ENCODE results near the gene CCND3.
A peak's percentile ranks its signal among the peaks of the same experiment; 100 is the strongest.
"Not testable (repeated sequence)": the region's sequence is repeated elsewhere in the genome, so short reads cannot be mapped to it uniquely, and the experiment has no call there.

CCND3 gene

DNA sequence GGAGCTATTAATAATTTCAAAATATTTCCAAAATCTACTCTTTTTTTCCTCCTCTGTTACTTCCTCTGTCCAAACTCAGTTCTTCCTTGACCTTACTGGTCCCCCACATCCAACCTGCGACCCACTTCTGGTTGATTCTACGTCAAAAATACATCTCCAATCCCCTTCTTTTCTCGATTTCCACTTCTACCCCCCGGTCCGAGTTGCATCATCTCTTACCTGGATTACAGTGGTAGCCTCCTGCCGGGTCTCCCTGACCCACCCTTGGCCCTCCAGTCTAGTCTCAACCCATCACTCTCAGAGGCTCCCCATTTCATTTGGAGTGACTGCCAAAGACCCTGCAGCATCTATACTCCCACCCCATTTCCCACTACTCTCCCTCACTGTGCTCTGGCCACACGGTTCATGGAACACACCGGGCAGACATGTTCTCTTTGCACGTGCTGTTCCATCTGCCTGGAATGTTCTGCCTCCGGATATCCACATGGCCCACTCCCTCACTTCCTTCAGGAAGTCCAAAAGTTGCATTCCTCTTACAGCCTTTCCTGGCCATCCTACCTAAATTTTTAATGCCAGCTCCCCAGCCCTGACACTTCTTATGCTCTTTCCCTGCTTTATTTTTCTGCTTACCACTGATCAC, 6.1 kb upstream of the CCND3 start:
- DNase-seq: no peak

DNA sequence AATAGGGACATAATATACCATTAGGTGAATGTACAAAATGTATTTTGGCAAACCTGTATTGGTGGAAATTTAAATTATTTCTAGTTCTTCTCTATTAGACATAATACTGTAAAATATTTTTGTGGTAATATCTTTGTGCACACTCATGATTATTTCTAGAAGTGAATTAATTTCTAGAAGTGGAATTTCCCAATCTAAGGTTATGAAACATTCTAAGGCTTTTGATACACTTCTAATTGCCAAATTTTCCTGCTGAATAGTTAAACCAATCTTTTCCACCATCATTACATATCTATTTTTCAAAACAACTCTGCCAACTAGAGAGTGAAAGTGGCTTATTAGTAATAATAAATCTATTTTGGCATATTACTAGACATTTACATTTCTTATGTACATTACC, 1.8 kb upstream of the CCND3 start:
- DNase-seq: no peak

DNA sequence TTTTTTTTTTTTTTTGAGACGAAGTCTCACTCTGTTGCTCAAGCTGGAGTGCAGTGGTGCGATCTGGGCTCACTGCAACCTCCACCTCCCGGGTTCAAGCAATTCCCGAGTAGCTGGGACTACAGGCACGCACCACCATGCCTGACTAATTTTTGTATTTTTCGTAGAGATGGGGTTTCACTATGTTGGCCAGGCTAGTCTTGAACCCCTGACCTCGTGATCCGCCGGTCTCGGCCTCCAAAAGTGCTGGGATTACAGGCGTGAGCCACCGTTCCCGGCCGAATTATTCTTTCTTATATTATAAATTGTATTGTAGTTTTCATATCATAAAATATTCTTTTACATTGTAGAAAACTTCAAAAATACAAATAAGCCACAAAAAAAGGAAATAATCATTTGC, 1.3 kb upstream of the CCND3 start:
- not testable (repeated sequence) for DNase-seq

DNA sequence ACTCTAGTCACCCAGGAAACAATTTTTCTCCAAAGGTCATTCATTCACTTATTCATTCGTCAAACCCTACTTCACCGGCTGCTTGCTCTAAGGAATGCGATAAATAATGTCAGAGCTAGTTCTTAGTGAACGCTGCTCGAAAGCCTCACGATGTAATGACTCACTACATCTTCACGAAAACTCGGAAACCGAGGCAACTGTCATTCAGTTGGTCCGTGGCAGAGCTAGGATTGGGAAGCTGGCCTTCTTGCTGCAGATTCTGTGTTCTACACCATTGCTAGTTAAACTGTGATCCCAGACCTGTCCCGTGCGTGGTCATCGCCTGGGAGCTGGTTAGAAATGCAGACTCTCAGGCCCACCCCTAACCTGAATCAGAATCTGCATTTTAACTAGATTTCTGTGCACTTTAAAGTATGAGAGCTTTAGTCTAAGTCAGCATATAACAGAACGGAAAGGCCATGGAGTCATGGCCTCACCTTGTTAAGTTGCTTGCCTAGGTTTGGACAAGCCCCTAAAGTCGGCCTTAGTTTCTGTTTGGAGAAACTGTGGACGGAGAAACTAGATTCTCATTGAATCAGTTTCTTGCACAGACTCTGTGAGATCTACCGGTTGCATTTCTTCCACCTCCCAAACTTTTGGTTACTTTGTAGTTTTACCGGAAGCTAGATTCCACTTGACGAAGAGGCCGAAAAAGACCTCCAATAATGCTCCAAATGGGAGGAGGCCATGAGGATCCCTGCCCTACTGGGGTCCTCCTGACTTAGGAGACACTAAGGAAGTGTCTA, 651 bp upstream of the CCND3 start:
- peak; percentile 40 for DNase-seq

DNA sequence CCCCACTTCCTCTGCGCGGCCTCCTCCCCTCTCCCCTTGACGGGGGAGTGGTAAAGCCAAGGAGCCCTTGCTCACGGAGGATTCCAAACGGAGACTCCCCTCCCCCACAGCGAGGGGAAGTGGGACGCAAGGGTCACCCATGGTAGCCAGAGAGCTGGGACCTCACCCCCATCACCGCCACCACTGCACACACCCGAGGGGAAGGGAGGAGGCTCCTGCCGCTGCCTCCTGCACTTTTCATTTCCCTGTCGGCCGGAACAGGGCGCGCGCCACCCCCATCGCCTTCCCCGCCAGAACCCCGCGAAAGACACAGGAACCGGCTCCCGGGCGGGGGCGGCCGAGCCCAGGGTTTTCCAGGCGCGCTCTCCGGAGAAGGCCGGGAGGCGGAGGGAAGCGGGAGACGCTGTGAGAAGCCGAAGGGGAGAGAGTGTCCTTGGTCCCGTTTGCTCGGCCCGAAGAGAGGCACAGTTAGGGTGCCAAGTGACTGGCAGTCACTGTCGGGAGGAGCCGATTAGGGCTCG, 789 bp downstream of the CCND3 start:
- peak; percentile 42 for DNase-seq

DNA sequence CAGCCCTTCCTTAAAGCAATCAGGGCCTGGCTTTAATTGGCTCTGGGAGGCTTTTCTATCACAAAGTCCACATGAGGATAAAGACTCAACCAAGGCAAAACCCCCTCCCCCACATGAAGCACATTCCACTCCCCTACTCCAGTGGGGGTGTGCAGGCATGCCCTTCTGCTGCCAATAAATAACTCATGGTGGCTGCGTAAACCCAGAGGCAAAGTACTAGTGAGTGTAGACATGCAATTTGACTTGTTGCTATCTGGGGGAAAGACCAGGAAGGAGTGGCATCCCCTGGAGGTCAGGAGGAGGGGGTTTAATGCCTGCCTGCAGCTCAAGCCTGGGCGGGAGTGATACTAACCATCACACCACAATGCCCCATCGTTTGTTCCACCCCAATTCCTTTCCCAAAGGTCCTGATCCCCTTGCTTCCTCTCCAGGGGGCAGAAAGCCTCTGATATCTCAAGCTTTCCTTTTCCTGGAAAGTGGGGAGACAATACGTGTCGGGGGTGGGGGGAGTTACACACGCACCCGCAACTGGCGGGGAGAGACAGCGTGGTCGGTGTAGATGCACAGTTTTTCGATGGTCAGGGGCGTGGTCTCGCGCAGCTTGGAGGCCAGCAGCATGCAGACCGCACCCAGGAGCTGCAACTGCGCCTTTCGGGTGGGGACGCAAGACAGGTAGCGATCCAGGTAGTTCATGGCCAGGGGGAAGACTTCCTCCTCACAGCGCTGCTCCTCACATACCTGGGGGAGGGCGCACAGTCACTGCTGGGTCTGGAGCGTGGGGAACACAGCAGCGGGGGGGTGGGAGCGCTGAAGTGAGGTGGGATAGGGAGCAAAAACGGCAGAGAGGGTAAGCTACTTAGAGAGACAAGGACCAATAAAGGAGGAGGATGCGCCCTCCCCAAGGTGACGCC, 1.5 kb downstream of the CCND3 start:
- DNase-seq: no peak

DNA sequence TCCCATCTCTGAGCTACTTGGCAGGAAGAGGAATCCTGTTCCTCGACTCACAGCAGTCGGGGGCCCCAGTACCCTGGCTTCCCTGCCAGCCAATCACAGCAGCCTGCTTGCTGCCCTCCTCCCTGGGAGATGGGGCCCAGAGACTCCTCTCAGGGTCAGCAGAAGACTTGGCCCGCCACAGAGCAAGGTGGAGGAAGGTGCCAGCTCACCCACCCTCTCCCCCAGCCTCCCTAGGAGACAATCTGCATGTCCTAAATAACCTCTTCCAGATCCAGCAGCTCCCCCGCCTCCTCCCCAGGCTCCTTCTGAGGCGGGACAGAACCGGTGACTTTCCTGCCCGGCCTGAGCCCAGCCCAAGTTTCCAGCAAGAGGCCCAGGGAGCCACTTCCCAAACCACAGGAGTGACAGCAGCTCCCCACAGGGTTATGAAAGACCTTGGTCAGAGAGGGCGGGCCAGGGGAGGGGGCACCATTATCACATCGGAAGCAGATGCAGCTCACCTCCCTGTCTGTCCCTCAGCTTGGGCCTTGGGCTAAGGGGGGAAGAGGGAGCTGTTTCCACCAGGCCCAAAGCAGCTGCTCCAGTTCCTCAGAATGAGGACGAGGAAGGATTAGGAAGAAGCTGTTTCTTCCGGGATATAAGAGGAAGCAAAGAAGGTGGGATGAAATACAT, 2.3 kb downstream of the CCND3 start:
- DNase-seq: no peak

DNA sequence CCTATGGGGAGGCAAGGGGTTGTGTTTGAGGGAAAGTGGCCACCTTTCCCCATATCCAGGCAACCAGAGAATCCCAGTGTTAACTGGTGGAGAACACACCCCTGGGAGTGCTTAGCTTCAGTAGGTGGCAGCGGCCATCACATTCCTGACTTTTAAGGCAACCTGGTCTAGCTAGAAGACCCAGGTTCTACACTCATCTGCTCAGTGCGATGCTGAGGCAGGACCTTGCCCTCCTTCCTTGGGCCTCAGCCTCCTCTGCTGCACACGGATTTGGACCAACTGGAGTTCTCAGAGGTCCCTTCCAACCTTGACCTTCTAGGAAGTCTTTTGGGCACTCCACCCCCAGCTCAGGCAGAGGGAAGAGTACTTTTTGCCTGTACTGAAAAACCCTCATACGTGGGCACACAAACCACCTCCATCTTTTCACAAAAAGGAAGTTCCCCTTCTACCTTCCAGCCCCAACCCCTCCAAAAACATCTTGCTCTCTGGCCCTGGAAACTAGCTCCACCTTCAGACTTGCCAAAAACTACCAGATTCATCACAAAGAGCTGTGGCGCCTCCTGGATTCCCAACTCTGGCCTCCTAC, 2.9 kb downstream of the CCND3 start:
- no peak for DNase-seq

DNA sequence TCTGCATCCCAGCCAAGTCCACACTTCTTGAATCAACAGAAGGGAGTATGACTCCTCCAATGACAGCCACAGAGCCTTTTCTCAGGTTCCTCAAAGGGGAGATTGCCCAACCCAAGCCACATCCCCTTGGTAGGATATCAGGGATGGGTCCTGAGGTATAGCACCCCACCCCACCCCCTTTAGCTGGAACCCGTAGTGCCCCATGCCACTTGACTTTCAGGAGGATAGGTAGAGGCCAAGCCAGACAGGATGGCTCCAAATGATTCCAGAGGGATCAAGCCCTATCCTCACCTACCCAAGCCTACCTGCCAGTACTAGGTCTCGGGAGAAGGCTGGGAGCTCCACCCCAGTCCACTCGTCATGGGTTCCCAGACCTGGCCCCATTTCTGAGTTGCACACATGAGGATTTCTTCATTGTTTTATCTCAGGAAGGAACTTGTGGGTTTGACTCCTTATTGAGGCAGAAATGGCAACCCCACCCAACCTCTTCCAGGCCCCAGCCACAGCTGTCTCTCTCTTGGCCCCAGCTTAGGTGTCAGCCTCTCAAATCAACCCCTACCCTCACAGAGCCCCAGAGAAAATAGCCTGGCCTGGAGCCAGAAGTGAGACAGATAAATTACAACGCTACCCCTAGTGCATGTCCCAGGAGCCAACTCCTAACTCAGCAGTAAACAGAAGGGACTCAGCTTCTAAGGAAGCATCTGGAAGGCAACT, 3.6 kb downstream of the CCND3 start:
- peak; percentile 79 for DNase-seq

DNA sequence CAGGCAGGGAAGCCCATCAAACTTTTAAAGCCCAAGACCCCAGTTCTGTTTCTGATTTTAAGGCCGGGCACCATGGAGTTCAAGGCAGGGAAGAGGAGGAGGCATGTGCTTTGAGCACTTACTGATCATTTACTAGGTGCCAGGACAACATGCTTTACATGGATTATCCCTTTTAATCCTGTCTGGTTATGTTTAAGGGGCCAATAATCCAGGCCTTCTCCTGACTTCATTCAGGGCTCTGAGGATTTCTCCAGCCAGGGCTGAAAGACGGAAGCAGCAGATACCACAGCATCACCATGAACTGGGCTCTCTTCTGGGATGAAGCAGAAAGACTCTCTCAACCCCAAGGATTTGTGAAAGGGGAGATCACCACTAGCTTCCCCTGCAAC, 4.1 kb downstream of the CCND3 start:
- no peak for DNase-seq

DNA sequence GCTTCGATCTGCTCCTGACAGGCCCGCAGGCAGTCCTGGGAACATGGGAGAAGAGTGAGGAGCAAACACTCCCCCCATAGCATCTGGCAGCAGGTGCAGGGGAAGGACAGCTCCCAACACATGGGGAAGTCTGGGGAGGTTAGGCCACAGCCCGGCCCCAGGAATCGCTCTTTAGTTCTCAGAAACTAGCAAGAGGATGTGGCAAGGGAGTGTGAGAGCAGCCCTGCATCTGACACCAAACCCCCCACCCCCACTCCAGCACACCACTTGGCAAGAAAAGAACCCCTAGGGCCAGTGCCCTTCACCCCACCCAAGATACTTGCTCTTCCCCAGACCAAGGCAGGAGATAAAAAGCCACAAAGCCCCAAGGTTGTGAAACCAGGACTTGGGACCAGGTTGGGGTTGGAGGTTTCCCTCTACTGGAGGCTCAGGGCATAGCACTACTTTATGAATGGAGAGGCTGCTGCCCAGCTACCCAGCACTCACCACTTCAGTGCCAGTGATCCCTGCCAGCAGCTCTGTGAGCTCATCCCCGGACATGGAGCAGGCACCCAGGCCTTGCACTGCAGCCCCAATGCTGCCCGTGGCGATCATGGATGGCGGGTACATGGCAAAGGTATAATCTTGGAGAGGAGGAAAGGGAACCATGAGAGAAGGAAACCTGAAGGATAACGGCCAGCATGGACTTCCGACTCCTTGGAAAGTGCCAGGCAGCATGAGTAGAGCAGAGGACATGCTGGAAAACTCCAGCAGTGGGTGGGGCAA, 5.4 kb downstream of the CCND3 start:
- DNase-seq: peak; percentile 89

DNA sequence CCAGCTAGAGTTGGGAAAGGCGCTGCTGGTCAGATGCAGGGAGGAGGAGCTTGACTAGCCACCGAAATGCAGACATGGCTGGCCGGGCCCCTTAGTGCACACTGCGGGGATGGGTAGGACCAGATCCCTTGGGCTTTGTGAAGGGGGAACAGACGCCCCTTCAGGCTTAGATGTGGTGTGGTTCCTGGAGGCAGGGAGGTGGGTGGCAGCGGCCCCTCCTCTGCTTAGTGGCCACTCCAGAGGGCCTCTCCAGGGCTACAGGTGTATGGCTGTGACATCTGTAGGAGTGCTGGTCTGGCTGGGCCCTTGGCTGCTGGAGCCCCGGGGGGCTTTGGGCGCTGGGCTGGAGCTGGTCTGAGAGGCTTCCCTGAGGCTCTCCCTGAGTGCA, 5.9 kb downstream of the CCND3 start:
- DNase-seq: no peak

DNA sequence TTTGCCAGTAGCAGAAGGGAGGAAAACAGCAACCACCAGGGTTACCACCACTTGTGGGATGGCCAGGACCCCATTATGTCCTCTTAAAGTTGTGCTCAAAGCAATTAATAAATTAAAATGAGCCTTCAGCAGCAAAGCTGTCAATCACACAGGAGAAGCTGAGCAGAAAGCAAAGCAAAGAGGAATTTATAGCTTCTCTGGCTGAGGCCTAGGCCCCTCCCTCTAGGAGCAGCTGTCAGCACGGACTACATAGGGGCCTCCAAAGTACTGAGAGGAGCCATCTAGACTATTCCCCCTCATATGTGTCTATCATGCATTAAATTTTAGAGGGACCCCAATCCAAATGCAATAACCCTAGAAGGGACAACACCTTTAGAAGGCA, 6.4 kb downstream of the CCND3 start:
- no peak for DNase-seq

DNA sequence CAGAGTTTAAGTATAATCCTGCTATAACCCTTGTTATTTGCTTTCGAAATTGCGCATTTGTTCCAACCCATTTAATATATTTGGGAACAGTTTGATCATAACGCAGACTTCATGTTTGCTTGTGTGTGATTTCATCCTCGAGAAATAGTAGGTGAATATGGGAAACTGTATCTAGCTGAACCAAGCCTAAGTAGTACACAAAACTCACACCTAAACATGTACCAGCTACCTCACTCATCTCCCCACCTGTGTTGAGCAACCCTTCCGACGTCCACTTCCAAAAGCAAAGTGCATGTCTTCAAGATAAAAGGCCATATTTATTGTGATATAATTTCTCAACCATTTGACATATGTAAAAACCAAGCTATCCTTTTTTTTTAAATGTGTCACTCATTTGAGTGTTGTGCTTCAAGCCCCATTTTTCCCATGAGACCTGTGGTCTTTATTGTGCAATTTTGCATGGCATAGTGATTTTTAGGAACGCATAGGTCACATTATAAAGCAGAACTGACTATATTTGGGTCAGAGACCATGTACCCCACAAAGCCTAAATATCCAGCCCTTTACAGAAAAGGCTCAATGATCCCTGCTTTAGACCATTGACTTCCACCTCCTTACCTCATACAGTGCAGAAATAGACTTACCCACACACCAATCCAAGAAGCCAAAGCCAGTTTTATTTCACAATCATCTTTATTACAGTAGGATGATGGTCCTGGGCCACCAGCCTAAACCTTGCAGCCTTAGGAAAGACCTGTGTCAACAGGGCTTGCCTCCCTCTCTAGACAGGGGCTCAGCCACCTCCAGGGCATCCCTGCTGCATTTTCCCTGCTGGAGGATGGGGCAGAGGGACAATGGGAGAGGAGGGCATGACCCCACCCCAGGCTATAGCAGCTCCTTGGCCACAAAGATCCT, 7.1 kb downstream of the CCND3 start:
- no peak for DNase-seq

DNA sequence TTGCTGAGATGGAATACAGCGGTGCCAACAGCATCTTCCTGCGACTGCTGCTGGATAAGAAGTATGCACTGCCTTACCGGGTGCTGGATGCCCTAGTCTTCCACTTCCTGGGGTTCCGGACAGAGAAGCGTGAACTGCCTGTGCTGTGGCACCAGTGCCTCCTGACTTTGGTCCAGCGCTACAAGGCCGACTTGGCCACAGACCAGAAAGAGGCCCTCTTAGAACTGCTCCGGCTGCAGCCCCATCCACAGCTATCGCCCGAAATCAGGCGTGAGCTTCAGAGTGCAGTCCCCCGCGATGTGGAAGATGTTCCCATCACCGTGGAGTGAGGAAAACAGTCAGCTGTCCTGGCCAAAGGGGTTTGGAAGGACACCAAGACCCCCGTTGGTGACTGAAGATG, 9.2 kb downstream of the CCND3 start:
- no peak for DNase-seq

DNA sequence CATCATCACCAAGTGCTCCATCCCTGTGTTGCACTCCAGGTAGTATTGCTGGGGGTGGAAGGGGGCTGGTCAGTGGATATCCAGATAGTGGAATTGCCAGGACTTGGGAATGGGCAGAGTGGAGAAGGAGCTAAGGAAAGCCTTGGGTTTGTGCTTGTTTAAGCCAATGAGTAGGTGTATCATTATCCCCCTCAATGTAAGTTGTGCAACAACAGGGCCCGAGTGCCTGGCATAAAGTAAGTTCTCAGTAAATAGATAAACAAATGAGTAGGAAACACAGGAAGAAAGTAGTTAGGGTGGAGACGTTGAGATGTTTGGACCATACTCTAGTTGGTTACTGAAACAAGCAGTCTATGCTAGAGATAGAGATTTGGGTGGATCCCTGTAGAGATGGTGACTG, 9.8 kb downstream of the CCND3 start:
- no peak for DNase-seq

DNA sequence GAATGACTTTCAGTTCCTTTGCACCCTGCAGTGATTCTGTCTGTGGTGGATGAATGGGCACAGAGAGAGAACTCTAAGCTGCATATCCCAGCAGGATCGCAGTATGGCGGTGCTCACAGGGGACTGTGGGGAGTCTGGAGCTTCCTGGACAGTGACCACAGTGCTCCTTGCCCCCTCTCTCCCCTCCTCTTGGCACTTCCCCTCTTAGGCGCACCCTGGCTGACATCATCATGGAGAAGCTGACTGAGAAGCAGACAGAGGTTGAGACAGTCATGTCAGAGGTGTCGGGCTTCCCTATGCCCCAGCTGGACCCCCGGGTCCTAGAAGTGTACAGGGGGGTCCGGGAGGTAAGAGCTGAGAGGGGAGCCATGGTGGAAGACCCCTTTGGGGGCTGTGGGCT, 11.7 kb downstream of the CCND3 start:
- DNase-seq: no peak

DNA sequence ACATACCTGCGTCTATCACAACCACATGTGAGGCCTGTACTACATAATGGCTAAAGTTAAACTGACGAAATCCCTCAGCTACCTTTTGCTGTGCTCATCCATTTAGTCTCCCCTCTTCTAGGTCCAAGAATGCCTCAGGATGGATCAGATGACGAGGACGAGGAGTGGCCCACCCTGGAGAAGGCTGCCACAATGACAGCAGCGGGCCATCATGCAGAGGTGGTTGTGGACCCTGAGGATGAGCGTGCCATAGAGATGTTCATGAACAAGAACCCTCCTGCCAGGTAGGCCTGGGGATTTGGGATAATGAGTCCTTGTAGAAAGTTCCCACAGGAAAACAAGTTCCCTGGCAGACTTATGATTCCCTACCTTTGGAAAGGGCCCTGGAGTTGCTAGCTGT, 14.4 kb downstream of the CCND3 start:
- DNase-seq: no peak

DNA sequence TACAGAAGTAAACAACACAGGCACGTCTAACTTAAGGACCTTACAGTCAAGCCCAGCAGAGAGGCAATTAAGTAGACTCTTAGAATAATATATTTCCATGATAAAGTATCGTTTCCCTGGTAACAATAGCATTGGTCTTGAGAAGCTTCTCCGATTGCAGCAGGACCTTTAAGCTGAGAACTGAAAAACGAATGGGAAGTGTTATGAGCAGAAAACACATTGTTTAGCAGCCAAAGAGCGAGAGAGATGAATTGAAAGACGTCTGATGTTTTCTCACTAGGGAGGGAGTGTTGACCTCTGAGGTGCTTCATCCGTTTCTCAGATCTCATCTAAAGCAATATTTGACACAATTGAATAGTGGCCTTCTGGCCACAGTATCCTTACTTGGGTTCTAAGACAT, 19.5 kb downstream of the CCND3 start:
- DNase-seq: no peak

DNA sequence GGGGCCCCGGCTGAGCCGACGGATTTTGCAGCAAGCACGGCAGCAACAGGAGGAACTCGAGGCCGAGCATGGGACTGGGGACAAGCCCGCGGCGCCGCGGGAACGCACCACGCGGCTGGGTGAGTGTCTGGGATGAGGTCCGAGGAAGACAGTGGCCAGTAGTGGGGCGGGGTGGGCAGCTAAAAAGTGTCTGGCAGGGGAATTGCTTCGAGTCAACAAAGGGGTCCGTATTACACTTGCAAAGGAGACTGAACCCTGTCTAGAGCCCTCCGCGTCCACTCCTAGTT, 20.0 kb downstream of the CCND3 start:
- peak; percentile 11 for DNase-seq

Measured in CD4-positive, alpha-beta T cell treated with Interleukin-4 for 4 hours (primary cell).